OCI-LY3 (cell line): Measurements from ENCODE around the gene RHOH.

Experiments used
- EZH2phosphoT487 ChIP-seq: fragments of 200-600 bp; shearing (Covaris generic); IDR thresholded peaks from 2 replicates; pipeline ENCODE4 v1.6.1; 2018; ENCODE audit warnings: antibody characterized with exemption, mixed run types, low read depth
- TF ChIP-seq, protein P1 (sequence below): fragments of 200-600, 300-600 bp; sonication (generic); IDR thresholded peaks from 2 replicates; pipeline ENCODE4 v1.5.1; 2014; ENCODE audit warnings: antibody characterized with exemption, low read length, low read depth

DNA sequence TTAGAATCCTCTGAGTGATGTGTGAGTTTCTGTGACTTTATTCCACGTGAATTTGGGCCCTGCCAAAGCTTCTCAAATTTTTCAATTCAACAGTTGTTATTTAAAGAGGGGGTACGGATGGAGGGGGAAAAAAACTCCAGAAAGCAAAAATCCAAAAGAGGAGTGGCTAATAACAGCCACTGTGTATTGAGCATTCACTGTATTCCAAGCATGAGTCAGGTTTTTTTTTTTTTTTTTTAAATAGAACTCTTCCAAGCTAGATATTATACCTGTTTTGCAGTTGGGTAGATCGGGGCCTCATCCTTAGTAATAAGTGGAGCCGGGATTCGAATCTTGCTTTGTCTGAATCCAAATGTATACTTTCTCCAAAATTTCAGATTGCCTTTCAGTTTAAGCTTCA, 6.4 kb upstream of the RHOH start:
- TF ChIP-seq, protein P1, sequence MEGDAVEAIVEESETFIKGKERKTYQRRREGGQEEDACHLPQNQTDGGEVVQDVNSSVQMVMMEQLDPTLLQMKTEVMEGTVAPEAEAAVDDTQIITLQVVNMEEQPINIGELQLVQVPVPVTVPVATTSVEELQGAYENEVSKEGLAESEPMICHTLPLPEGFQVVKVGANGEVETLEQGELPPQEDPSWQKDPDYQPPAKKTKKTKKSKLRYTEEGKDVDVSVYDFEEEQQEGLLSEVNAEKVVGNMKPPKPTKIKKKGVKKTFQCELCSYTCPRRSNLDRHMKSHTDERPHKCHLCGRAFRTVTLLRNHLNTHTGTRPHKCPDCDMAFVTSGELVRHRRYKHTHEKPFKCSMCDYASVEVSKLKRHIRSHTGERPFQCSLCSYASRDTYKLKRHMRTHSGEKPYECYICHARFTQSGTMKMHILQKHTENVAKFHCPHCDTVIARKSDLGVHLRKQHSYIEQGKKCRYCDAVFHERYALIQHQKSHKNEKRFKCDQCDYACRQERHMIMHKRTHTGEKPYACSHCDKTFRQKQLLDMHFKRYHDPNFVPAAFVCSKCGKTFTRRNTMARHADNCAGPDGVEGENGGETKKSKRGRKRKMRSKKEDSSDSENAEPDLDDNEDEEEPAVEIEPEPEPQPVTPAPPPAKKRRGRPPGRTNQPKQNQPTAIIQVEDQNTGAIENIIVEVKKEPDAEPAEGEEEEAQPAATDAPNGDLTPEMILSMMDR = no peak
- TF ChIP-seq EZH2phosphoT487 = no peak
